Skeletal muscle tissue (tissue), 4 donors: Measurements from ENCODE around the gene TFF3. TPM values are rescaled to one million over a fixed set of nuclear protein-coding genes. Genes with fewer than 3 reads are reported as not detected.

Source experiments
- H3K27ac ChIP-seq: one replicate; pipeline ENCODE4 v1.7.0; 2013; ENCODE audit warnings: mild to moderate bottlenecking, low read depth, low read length, inconsistent platforms
- H3K27me3 ChIP-seq, 3 donors: one replicate each; pipeline ENCODE4 v1.7.0; 2013; ENCODE audit warnings: low read length in 3 of 3; ENCODE audit not compliant: control insufficient read depth in 3 of 3, insufficient read depth in 3 of 3
- H3K36me3 ChIP-seq, 3 donors: one replicate each; pipeline ENCODE4 v1.7.0; 2013; ENCODE audit warnings: low read length in 3 of 3; ENCODE audit not compliant: control insufficient read depth in 3 of 3, insufficient read depth in 3 of 3
- H3K4me1 ChIP-seq, 3 donors: one replicate each; pipeline ENCODE4 v1.7.0; 2013; ENCODE audit warnings: low read length in 3 of 3, mild to moderate bottlenecking in 3 of 3; ENCODE audit not compliant: control insufficient read depth in 3 of 3, insufficient read depth in 3 of 3
- H3K4me3 ChIP-seq, 3 donors: one replicate each; pipeline ENCODE4 v1.7.0; 2013; ENCODE audit warnings: low read length in 3 of 3
- H3K9ac ChIP-seq, 3 donors: one replicate each; pipeline ENCODE4 v1.7.0; 2013; ENCODE audit warnings: low read length in 3 of 3, mild to moderate bottlenecking in 3 of 3, moderate library complexity in 2 of 3, low read depth in 1 of 3
- H3K9me3 ChIP-seq, 3 donors: one replicate each; pipeline ENCODE4 v1.7.0; 2013; ENCODE audit warnings: low read length in 3 of 3; ENCODE audit not compliant: control insufficient read depth in 3 of 3
- total RNA-seq: library from RNA; depleted of rRNA; stranded (reverse); fragments of >200 nt; gene quantifications from one replicate; pipeline ENCODE4 v1.2.3, GENCODE V29; 2014
- donor health status: Osteomylitis.

Gene TFF3
- total RNA-seq, 1 donor from 2014 or later = 5.2 TPM

- H3K27me3 ChIP-seq = no peaks in the 10 kb centered on the region
- no peak overlapping the region for H3K9ac ChIP-seq
- no peaks in the 10 kb centered on the region for H3K9me3 ChIP-seq
- H3K4me3 ChIP-seq = no peak overlapping the region
- no peak overlapping the region for H3K27ac ChIP-seq
- H3K4me1 ChIP-seq = peaks cover 8 to 15% (median 9%) of the 10 kb centered on the region in 3 donors
- peaks cover 49 to 65% (median 59%) of the 10 kb centered on the region in 3 donors for H3K36me3 ChIP-seq
These were observed 42.1 kb downstream of the TFF3 start for GRCh38 chr21:42272984-42273600.

GRCh38 chr21:42272109-42272962 lies 42.9 kb downstream of the TFF3 start:
- peaks cover 16 to 22% (median 16%) of the 10 kb centered on the region in 3 donors for H3K4me1 ChIP-seq
- H3K27me3 ChIP-seq = no peaks in the 10 kb centered on the region
- peaks cover 45 to 58% (median 55%) of the 10 kb centered on the region in 3 donors for H3K36me3 ChIP-seq
- H3K27ac ChIP-seq = no peak overlapping the region
- no peak overlapping the region for H3K9ac ChIP-seq
- H3K4me3 ChIP-seq = no peak overlapping the region
- H3K9me3 ChIP-seq = no peaks in the 10 kb centered on the region

GRCh38 chr21:42271065-42271464 lies 44.1 kb downstream of the TFF3 start:
- Histone ChIP-seq H3K27me3 (no peaks in the 10 kb centered on the region), H3K9me3 (no peaks in the 10 kb centered on the region), H3K36me3 (peaks cover 35 to 46% (median 43%) of the 10 kb centered on the region in 3 donors), H3K27ac (no peak overlapping the region), H3K9ac (no peak overlapping the region), H3K4me1 (peaks cover 23 to 31% (median 27%) of the 10 kb centered on the region in 3 donors), H3K4me3 (no peak overlapping the region)

GRCh38 chr21:42269386-42269785 lies 45.8 kb downstream of the TFF3 start:
- Histone ChIP-seq H3K27ac (peak overlapping the region; percentile 12), H3K9me3 (no peaks in the 10 kb centered on the region), H3K4me1 (peaks cover 35 to 44% (median 41%) of the 10 kb centered on the region in 3 donors), H3K4me3 (no peak overlapping the region), H3K27me3 (no peaks in the 10 kb centered on the region), H3K9ac (no peak overlapping the region), H3K36me3 (peaks cover 26 to 37% (median 33%) of the 10 kb centered on the region in 3 donors)

- Histone ChIP-seq H3K27ac (no peak overlapping the region), H3K9me3 (no peaks in the 10 kb centered on the region), H3K27me3 (no peaks in the 10 kb centered on the region), H3K36me3 (peaks cover 8 to 18% (median 13%) of the 10 kb centered on the region in 3 donors), H3K4me1 (peaks cover 58 to 64% (median 62%) of the 10 kb centered on the region in 3 donors), H3K9ac (no peak overlapping the region), H3K4me3 (no peak overlapping the region)
These were observed 48.1 kb downstream of the TFF3 start for GRCh38 chr21:42266971-42267556.

- Histone ChIP-seq H3K9me3 (no peaks in the 10 kb centered on the region), H3K27ac (no peak overlapping the region), H3K4me3 (no peak overlapping the region), H3K27me3 (no peaks in the 10 kb centered on the region), H3K9ac (peak overlapping the region in 1 of 3 donors; percentile 25), H3K36me3 (peaks cover 0 to 11% (median 0%) of the 10 kb centered on the region in 3 donors), H3K4me1 (peaks cover 69 to 78% (median 73%) of the 10 kb centered on the region in 3 donors)
These were observed 49.9 kb downstream of the TFF3 start for GRCh38 chr21:42265231-42265812.

- Histone ChIP-seq H3K27ac (peak overlapping the region; percentile 75), H3K36me3 (peaks cover 0 to 11% (median 0%) of the 10 kb centered on the region in 3 donors), H3K4me1 (peaks cover 74 to 83% (median 81%) of the 10 kb centered on the region in 3 donors), H3K27me3 (no peaks in the 10 kb centered on the region), H3K9me3 (no peaks in the 10 kb centered on the region), H3K9ac (no peak overlapping the region), H3K4me3 (no peak overlapping the region)
These were observed 50.7 kb downstream of the TFF3 start for GRCh38 chr21:42264245-42265195.

GRCh38 chr21:42263591-42264131 lies 51.5 kb downstream of the TFF3 start:
- H3K4me3 ChIP-seq = no peak overlapping the region
- peak overlapping the region in 1 of 3 donors; percentile 41 for H3K9ac ChIP-seq
- peaks cover 0 to 11% (median 0%) of the 10 kb centered on the region in 3 donors for H3K36me3 ChIP-seq
- H3K9me3 ChIP-seq = no peaks in the 10 kb centered on the region
- H3K4me1 ChIP-seq = peaks cover 78 to 84% (median 84%) of the 10 kb centered on the region in 3 donors
- no peaks in the 10 kb centered on the region for H3K27me3 ChIP-seq
- peak overlapping the region; percentile 75 for H3K27ac ChIP-seq
